ENCODE results near the gene GLIS2.

DNA sequence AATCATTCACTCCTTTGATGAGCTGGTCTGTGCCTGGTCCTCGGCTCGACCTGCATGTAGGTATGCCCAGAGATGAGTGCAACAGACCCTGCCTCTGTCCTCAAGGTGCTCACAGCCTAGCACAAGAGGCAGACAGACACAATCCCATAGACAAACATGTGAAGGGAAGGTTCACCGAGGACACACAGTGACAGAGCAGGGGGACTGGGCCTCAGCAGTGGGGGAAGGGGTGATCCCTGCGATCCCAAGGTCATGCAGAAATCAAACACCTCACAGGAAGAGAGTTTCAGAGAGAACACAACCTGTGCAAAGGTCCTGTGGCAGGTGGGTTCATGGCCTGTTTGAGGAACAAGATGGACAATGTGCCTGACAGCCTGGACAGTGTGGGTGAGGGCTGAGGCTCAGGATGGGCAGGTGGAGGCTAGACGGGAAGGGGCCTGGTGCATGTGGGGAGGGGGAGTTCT is 51.6 kb downstream of the GLIS2 start:
- TF ChIP-seq TAF1 (IDR thresholded peaks at IDR 0.05; ENCODE audit: borderline replicate concordance, low read depth, low read length) (no peak), POLR2AphosphoS5 (IDR thresholded peaks at IDR 0.05; ENCODE audit: low read depth, low read length) (no peak)

Data from GM12892 (cell line).